WTC11 (cell line): ENCODE measurements around the gene MECP2. TPM values are rescaled to one million over a fixed set of nuclear protein-coding genes. Genes with fewer than 3 reads are reported as not detected.

Experiments used
- ATAC-seq: fragments of 200-7000 bp; cut with Tn5 transposase; 2 replicates; pipeline ENCODE4 v1.10.0; 2021; ENCODE audit warnings: mild to moderate bottlenecking, moderate library complexity
- CTCF ChIA-PET: fragments of 300-600 bp; sonication (Branson Sonifier 250); formaldehyde crosslinking; loops from one replicate; lab custom pipeline; 2021; ENCODE audit warnings: antibody characterized with exemption; lab: Charles Lee
- POLR2A ChIA-PET: fragments of 350-600 bp; sonication (Branson Sonifier 250); formaldehyde crosslinking; loops from one replicate; lab custom pipeline; 2021; ENCODE audit warnings: antibody characterized with exemption; lab: Charles Lee
- DNase-seq: peaks from one replicate; pipeline ENCODE4 v3.0.0; 2021; ENCODE audit warnings: low spot score
- H3K27ac Mint-ChIP-seq: 2 replicates; pipeline ENCODE4 v1.8.0; 2021; ENCODE audit warnings: mixed read lengths
- H3K27me3 Mint-ChIP-seq: 2 replicates; pipeline ENCODE4 v1.8.0; 2021; ENCODE audit warnings: low read depth, mild to moderate bottlenecking, moderate library complexity, mixed read lengths
- H3K36me3 Mint-ChIP-seq: 2 replicates; pipeline ENCODE4 v1.8.0; 2021; ENCODE audit warnings: mixed read lengths
- H3K4me1 Mint-ChIP-seq: 2 replicates; pipeline ENCODE4 v1.8.0; 2022; ENCODE audit warnings: mixed read lengths
- H3K4me3 Mint-ChIP-seq: 2 replicates; pipeline ENCODE4 v1.8.0; 2021; ENCODE audit warnings: mild to moderate bottlenecking, moderate library complexity, mixed read lengths
- H3K9me3 Mint-ChIP-seq: 2 replicates; pipeline ENCODE4 v1.8.0; 2021; ENCODE audit warnings: mixed read lengths
- CREM ChIP-seq: sonication (generic); formaldehyde crosslinking; IDR thresholded peaks from 2 replicates; pipeline ENCODE4 v1.8.1; 2022; ENCODE audit warnings: mild to moderate bottlenecking, missing genetic modification reagents, moderate library complexity
- ELF4 ChIP-seq: sonication (generic); formaldehyde crosslinking; IDR thresholded peaks from 2 replicates; pipeline ENCODE4 v1.8.1; 2022; ENCODE audit warnings: low read depth, mild to moderate bottlenecking, moderate library complexity, missing genetic modification reagents
- FOXJ3 ChIP-seq: sonication (generic); formaldehyde crosslinking; IDR thresholded peaks from 2 replicates; pipeline ENCODE4 v1.9.0; 2021; ENCODE audit warnings: missing genetic modification reagents, mild to moderate bottlenecking, borderline replicate concordance
- GTF2I ChIP-seq: fragments of 250-450 bp; sonication (Bioruptor Pico); conservative IDR thresholded peaks from 2 replicates; pipeline ENCODE4 v1.4.0; 2021; ENCODE audit warnings: mild to moderate bottlenecking
- JAZF1 ChIP-seq: fragments of 250-450 bp; sonication (Bioruptor Pico); IDR thresholded peaks from 2 replicates; pipeline ENCODE4 v1.9.0; 2021; ENCODE audit warnings: moderate library complexity, mild to moderate bottlenecking, inconsistent platforms
- NFE2L1 ChIP-seq: sonication (generic); formaldehyde crosslinking; IDR thresholded peaks from 2 replicates; pipeline ENCODE4 v1.8.1; 2023; ENCODE audit warnings: missing genetic modification reagents
- OVOL2 ChIP-seq: fragments of 250-450 bp; sonication (Bioruptor Pico); IDR thresholded peaks from 2 replicates; pipeline ENCODE4 v1.9.0; 2021; ENCODE audit warnings: mild to moderate bottlenecking, borderline replicate concordance
- RELA ChIP-seq: sonication (generic); formaldehyde crosslinking; IDR thresholded peaks from 2 replicates; pipeline ENCODE4 v1.8.1; 2022; ENCODE audit warnings: missing genetic modification reagents, mild to moderate bottlenecking, borderline replicate concordance
- SMAD3 ChIP-seq: sonication (generic); formaldehyde crosslinking; IDR thresholded peaks from 2 replicates; pipeline ENCODE4 v1.8.0; 2022; ENCODE audit warnings: missing genetic modification reagents, mild to moderate bottlenecking, borderline replicate concordance
- TEAD1 ChIP-seq: sonication (generic); formaldehyde crosslinking; IDR thresholded peaks from 2 replicates; pipeline ENCODE4 v1.8.0; 2022; ENCODE audit warnings: mild to moderate bottlenecking, missing genetic modification reagents
- TEAD4 ChIP-seq: sonication (generic); formaldehyde crosslinking; IDR thresholded peaks from 2 replicates; pipeline ENCODE4 v1.8.0; 2022; ENCODE audit warnings: mild to moderate bottlenecking, missing genetic modification reagents
- ZNF138 ChIP-seq: sonication (generic); formaldehyde crosslinking; conservative IDR thresholded peaks from 2 replicates; pipeline ENCODE4 v1.8.1; 2022; ENCODE audit warnings: mild to moderate bottlenecking, moderate library complexity, missing genetic modification reagents
- ZNF423 ChIP-seq: fragments of 250-450 bp; sonication (Bioruptor Pico); IDR thresholded peaks from 2 replicates; pipeline ENCODE4 v2.1.2; 2022; ENCODE audit warnings: mild to moderate bottlenecking, moderate library complexity
- ZNF671 ChIP-seq: fragments of 250-450 bp; sonication (Bioruptor Pico); IDR thresholded peaks from 2 replicates; pipeline ENCODE4 v1.8.0; 2021; ENCODE audit warnings: mild to moderate bottlenecking
- total RNA-seq: library from RNA; stranded (reverse); gene quantifications from 3 replicates; pipeline ENCODE4 v1.2.3, GENCODE V29; 2021
- TF ChIP-seq, protein P1 (sequence below): fragments of 250-450 bp; sonication (Bioruptor Pico); IDR thresholded peaks from 2 replicates; pipeline ENCODE4 v1.9.0; 2021; ENCODE audit warnings: moderate library complexity, mild to moderate bottlenecking, inconsistent platforms, borderline replicate concordance
- TF ChIP-seq, protein P2 (sequence below): sonication (generic); formaldehyde crosslinking; conservative IDR thresholded peaks from 2 replicates; pipeline ENCODE4 v1.8.1; 2022; ENCODE audit warnings: mild to moderate bottlenecking, missing genetic modification reagents
- TF ChIP-seq, protein P3 (sequence below): sonication (generic); formaldehyde crosslinking; IDR thresholded peaks from 2 replicates; pipeline ENCODE4 v1.8.0; 2022; ENCODE audit warnings: missing genetic modification reagents
- TF ChIP-seq, protein P4 (sequence below): sonication (generic); formaldehyde crosslinking; IDR thresholded peaks from 2 replicates; pipeline ENCODE4 v1.8.0; 2022; ENCODE audit warnings: mild to moderate bottlenecking, missing genetic modification reagents
- TF ChIP-seq, protein P5 (sequence below): sonication (generic); formaldehyde crosslinking; IDR thresholded peaks from 2 replicates; pipeline ENCODE4 v1.8.0; 2022; ENCODE audit warnings: mild to moderate bottlenecking, missing genetic modification reagents
- TF ChIP-seq, protein P6 (sequence below): sonication (generic); formaldehyde crosslinking; IDR thresholded peaks from 2 replicates; pipeline ENCODE4 v1.8.1; 2022; ENCODE audit warnings: low read depth, missing genetic modification reagents, borderline replicate concordance
- TF ChIP-seq, protein P7 (sequence below): fragments of 250-450 bp; sonication (Bioruptor Pico); conservative IDR thresholded peaks from 2 replicates; pipeline ENCODE4 v1.9.0; 2021; ENCODE audit warnings: mild to moderate bottlenecking
- TF ChIP-seq, protein P8 (sequence below): sonication (generic); formaldehyde crosslinking; IDR thresholded peaks from 2 replicates; pipeline ENCODE4 v1.8.1; 2022; ENCODE audit warnings: low read depth, mild to moderate bottlenecking, moderate library complexity, missing genetic modification reagents, borderline replicate concordance

MECP2 gene
- total RNA-seq, 1 experiment from 2014 or later, result 28.7 TPM

DNA sequence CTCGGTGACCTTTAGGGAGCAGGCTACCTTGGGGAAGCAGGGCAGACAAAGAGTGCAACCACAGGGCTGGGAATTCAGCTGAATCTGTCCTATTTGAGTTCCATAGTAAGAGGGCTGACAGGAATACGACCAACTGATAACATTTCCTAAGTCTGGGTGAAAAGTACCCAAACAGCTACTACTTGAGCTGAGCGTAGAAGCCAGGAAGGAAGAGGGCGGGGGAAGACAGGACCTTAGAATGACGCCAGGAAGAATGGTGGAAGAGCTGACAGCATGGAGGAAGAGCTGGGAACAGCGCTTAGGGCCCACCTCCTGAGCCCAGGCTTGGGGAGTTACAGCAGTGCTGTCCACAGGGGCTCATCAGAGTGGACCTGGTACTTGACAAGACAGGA lies 14.4 kb downstream of the MECP2 start:
- no peak for ATAC-seq
- Mint-ChIP-seq H3K27ac (0 out of 2 replicates have a peak overlapping the region, but pooled peaks have one; percentile 10), H3K4me1 (peaks cover 10% of the 10 kb centered on the region), H3K9me3 (no peaks in the 10 kb centered on the region), H3K4me3 (no peak overlapping the region), H3K27me3 (no peaks in the 10 kb centered on the region), H3K36me3 (0 out of 2 replicates have a peak, but pooled peaks cover 12% of the 10 kb centered on the region)
- POLR2A ChIA-PET, result no interaction called here
- TF ChIP-seq, protein P1, sequence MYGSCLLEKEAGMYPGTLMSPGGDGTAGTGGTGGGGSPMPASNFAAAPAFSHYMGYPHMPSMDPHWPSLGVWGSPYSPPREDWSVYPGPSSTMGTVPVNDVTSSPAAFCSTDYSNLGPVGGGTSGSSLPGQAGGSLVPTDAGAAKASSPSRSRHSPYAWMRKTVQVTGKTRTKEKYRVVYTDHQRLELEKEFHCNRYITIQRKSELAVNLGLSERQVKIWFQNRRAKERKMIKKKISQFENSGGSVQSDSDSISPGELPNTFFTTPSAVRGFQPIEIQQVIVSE (CRISPR knock-in tag), result no peak
- TF ChIP-seq, protein P2, sequence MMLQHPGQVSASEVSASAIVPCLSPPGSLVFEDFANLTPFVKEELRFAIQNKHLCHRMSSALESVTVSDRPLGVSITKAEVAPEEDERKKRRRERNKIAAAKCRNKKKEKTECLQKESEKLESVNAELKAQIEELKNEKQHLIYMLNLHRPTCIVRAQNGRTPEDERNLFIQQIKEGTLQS (CRISPR knock-in tag), result no peak
- TF ChIP-seq, protein P3, sequence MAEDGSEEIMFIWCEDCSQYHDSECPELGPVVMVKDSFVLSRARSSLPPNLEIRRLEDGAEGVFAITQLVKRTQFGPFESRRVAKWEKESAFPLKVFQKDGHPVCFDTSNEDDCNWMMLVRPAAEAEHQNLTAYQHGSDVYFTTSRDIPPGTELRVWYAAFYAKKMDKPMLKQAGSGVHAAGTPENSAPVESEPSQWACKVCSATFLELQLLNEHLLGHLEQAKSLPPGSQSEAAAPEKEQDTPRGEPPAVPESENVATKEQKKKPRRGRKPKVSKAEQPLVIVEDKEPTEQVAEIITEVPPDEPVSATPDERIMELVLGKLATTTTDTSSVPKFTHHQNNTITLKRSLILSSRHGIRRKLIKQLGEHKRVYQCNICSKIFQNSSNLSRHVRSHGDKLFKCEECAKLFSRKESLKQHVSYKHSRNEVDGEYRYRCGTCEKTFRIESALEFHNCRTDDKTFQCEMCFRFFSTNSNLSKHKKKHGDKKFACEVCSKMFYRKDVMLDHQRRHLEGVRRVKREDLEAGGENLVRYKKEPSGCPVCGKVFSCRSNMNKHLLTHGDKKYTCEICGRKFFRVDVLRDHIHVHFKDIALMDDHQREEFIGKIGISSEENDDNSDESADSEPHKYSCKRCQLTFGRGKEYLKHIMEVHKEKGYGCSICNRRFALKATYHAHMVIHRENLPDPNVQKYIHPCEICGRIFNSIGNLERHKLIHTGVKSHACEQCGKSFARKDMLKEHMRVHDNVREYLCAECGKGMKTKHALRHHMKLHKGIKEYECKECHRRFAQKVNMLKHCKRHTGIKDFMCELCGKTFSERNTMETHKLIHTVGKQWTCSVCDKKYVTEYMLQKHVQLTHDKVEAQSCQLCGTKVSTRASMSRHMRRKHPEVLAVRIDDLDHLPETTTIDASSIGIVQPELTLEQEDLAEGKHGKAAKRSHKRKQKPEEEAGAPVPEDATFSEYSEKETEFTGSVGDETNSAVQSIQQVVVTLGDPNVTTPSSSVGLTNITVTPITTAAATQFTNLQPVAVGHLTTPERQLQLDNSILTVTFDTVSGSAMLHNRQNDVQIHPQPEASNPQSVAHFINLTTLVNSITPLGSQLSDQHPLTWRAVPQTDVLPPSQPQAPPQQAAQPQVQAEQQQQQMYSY (CRISPR knock-in tag), result no peak
- TF ChIP-seq GTF2I (CRISPR knock-in tag) (no peak), ZNF138 (CRISPR knock-in tag) (no peak), ZNF423 (CRISPR knock-in tag) (no peak), TEAD4 (CRISPR knock-in tag) (no peak), RELA (no peak), SMAD3 (CRISPR knock-in tag) (no peak), NFE2L1 (no peak), FOXJ3 (no peak), CREM (CRISPR knock-in tag) (no peak), TEAD1 (CRISPR knock-in tag) (no peak)
- TF ChIP-seq, protein P4, sequence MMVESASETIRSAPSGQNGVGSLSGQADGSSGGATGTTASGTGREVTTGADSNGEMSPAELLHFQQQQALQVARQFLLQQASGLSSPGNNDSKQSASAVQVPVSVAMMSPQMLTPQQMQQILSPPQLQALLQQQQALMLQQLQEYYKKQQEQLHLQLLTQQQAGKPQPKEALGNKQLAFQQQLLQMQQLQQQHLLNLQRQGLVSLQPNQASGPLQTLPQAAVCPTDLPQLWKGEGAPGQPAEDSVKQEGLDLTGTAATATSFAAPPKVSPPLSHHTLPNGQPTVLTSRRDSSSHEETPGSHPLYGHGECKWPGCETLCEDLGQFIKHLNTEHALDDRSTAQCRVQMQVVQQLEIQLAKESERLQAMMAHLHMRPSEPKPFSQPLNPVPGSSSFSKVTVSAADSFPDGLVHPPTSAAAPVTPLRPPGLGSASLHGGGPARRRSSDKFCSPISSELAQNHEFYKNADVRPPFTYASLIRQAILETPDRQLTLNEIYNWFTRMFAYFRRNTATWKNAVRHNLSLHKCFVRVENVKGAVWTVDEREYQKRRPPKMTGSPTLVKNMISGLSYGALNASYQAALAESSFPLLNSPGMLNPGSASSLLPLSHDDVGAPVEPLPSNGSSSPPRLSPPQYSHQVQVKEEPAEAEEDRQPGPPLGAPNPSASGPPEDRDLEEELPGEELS (CRISPR knock-in tag), result no peak
- TF ChIP-seq, protein P5, sequence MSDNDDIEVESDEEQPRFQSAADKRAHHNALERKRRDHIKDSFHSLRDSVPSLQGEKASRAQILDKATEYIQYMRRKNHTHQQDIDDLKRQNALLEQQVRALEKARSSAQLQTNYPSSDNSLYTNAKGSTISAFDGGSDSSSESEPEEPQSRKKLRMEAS, result no peak
- TF ChIP-seq, protein P6, sequence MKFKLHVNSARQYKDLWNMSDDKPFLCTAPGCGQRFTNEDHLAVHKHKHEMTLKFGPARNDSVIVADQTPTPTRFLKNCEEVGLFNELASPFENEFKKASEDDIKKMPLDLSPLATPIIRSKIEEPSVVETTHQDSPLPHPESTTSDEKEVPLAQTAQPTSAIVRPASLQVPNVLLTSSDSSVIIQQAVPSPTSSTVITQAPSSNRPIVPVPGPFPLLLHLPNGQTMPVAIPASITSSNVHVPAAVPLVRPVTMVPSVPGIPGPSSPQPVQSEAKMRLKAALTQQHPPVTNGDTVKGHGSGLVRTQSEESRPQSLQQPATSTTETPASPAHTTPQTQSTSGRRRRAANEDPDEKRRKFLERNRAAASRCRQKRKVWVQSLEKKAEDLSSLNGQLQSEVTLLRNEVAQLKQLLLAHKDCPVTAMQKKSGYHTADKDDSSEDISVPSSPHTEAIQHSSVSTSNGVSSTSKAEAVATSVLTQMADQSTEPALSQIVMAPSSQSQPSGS (CRISPR knock-in tag), result no peak
- CTCF ChIA-PET, result no interaction called here
- no peak for DNase-seq

DNA sequence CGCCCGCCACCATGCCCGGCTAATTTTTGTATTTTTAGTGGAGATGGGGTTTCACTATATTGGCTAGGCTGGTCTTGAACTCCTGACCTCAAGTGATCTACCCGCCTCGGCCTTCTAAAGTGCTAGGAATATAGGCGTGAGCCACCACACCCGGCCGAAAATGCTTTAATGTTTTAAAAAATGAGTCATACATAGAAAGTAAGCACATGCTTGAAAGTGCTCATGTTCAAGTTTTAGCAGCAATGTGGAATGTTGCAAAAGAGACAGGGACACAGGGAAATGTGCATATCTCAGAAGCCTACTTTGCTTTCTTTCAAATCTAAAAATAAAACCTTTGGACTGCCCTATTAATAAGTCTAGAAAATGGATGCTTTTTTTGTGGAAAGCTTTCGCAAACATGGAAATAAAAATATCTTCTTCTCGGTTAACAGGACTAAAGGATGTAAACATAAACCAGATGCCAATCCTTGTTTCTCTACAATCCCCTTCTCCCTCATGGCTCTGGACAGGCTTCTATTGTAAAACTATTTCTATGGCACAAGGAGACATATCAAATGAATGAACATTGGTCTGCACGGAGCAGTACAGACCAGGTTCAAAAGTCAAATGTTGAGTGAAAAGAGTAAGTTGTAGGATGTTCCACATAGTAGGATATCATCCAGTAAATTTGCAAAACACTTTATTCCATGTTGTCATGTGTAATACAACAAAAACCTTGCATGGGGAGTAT lies 15.0 kb downstream of the MECP2 start:
- ChIA-PET CTCF (no interaction called here), POLR2A (no interaction called here)
- ATAC-seq, result no peak
- Mint-ChIP-seq H3K4me1 (peaks cover 6% of the 10 kb centered on the region), H3K9me3 (no peaks in the 10 kb centered on the region), H3K27me3 (no peaks in the 10 kb centered on the region), H3K36me3 (0 out of 2 replicates have a peak, but pooled peaks cover 12% of the 10 kb centered on the region), H3K4me3 (no peak overlapping the region), H3K27ac (peak overlapping the region; percentile 10; the same call in 1 of the 2 replicates)
- no peak for DNase-seq
- no peak for TF ChIP-seq RELA
- TF ChIP-seq OVOL2 (CRISPR knock-in tag), result no peak
- no peak for TF ChIP-seq GTF2I (CRISPR knock-in tag)
- TF ChIP-seq NFE2L1, result no peak
- TF ChIP-seq CREM (CRISPR knock-in tag), result no peak
- no peak for TF ChIP-seq JAZF1 (CRISPR knock-in tag)
- TF ChIP-seq, protein P7, sequence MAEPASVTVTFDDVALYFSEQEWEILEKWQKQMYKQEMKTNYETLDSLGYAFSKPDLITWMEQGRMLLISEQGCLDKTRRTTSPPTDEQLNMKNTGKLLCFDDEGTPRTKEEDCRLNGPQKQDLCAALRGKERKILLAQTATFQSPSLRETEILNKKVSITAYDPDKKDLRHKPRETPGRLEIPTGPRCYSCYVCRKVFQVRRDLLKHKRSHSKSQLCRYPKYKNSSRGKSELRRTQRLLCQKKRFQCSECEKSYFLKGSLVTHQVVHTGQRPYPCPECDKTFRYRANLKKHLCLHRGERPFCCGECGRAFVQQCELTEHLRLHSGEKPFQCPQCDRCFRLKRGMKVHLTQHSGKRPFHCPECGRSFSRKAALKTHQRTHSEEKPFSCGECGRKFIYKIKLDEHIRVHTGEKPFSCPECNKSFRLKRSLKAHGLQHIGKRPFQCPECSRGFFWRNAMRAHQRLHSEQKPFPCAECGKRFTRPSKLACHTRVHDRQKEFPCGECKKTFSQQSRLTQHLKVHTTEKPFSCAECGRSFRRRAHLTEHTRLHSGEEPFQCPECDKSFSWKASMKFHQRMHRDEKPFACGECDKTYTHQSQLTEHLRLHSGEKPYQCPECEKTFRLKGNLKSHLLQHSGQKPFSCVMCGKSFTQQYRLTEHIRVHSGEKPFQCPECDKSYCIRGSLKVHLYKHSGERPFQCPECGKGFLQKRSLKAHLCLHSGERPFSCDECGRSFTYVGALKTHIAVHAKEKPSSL (CRISPR knock-in tag), result no peak
- no peak for TF ChIP-seq ELF4 (CRISPR knock-in tag)
- TF ChIP-seq ZNF671, result no peak
- TF ChIP-seq, protein P8, sequence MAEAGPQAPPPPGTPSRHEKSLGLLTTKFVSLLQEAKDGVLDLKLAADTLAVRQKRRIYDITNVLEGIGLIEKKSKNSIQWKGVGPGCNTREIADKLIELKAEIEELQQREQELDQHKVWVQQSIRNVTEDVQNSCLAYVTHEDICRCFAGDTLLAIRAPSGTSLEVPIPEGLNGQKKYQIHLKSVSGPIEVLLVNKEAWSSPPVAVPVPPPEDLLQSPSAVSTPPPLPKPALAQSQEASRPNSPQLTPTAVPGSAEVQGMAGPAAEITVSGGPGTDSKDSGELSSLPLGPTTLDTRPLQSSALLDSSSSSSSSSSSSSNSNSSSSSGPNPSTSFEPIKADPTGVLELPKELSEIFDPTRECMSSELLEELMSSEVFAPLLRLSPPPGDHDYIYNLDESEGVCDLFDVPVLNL (CRISPR knock-in tag), result no peak
- no peak for TF ChIP-seq FOXJ3
